Measurements from ENCODE around the gene PRR20A.
"Not testable (repeated sequence)": the region's sequence is repeated elsewhere in the genome, so short reads cannot be mapped to it uniquely, and the experiment has no call there.

The PRR20A gene

GRCh38 chr13:57140235-57140968 is at the start of gene PRR20A:
PRR20A (plus strand) TSS chr13:57140918; CDS start chr13:57141305, 387 bp downstream.
- not testable (repeated sequence) for DNase-seq (ENCODE audit: low read depth in 2 of 2); H3K4me3 ChIP-seq (replicated peaks in 1 of 2; ENCODE audit: low read depth in 2 of 2, low read length in 2 of 2)

- TF ChIP-seq CTCF (IDR thresholded peaks at IDR 0.05; ENCODE audit: low read depth, low read length) = no peak
- H3K4me3 ChIP-seq (replicated peaks in 1 of 2; ENCODE audit: low read depth in 2 of 2, low read length in 2 of 2) = no peak overlapping the region
- no peak for DNase-seq (ENCODE audit: low read depth in 2 of 2)
These were observed 25.8 kb upstream of the PRR20A start for GRCh38 chr13:57114945-57115344.

- no peak overlapping the region for H3K4me3 ChIP-seq (replicated peaks in 1 of 2; ENCODE audit: low read depth in 2 of 2, low read length in 2 of 2)
- no peak for TF ChIP-seq CTCF (IDR thresholded peaks at IDR 0.05; ENCODE audit: low read depth, low read length)
- peak; percentile 0 to 8 for DNase-seq (ENCODE audit: low read depth in 2 of 2)
These were observed 17.0 kb upstream of the PRR20A start for GRCh38 chr13:57123681-57124080.

- DNase-seq (ENCODE audit: low read depth in 2 of 2) = no peak
- no peak overlapping the region for H3K4me3 ChIP-seq (replicated peaks in 1 of 2; ENCODE audit: low read depth in 2 of 2, low read length in 2 of 2)
These were observed 11.8 kb upstream of the PRR20A start for GRCh38 chr13:57128909-57129308.

GRCh38 chr13:57136093-57136492 is 4.6 kb upstream of the PRR20A start:
- no peak for TF ChIP-seq CTCF (IDR thresholded peaks at IDR 0.05; ENCODE audit: low read depth, low read length)
- H3K4me3 ChIP-seq (replicated peaks in 1 of 2; ENCODE audit: low read depth in 2 of 2, low read length in 2 of 2) = no peak overlapping the region
- no peak for DNase-seq (ENCODE audit: low read depth in 2 of 2)

More at GRCh38 chr13:57128909-57129308, 11.8 kb upstream of the PRR20A start:
- no peak for TF ChIP-seq CTCF (IDR thresholded peaks at IDR 0.05; ENCODE audit: low read depth, low read length)

GRCh38 chr13:57137585-57137984 is 3.1 kb upstream of the PRR20A start:
- DNase-seq (ENCODE audit: low read depth in 2 of 2) = no peak
- H3K4me3 ChIP-seq (replicated peaks in 1 of 2; ENCODE audit: low read depth in 2 of 2, low read length in 2 of 2) = no peak overlapping the region
- TF ChIP-seq CTCF (IDR thresholded peaks at IDR 0.05; ENCODE audit: low read depth, low read length) = no peak

GRCh38 chr13:57138988-57139387 is 1.7 kb upstream of the PRR20A start:
- H3K4me3 ChIP-seq (replicated peaks in 1 of 2; ENCODE audit: low read depth in 2 of 2, low read length in 2 of 2) = no peak overlapping the region
- TF ChIP-seq CTCF (IDR thresholded peaks at IDR 0.05; ENCODE audit: low read depth, low read length) = no peak
- no peak for DNase-seq (ENCODE audit: low read depth in 2 of 2)

GRCh38 chr13:57139781-57140180 is 937 bp upstream of the PRR20A start:
- not testable (repeated sequence) for DNase-seq (ENCODE audit: low read depth in 2 of 2); H3K4me3 ChIP-seq (replicated peaks in 1 of 2; ENCODE audit: low read depth in 2 of 2, low read length in 2 of 2)

- not testable (repeated sequence) for H3K4me3 ChIP-seq (replicated peaks in 1 of 2; ENCODE audit: low read depth in 2 of 2, low read length in 2 of 2); DNase-seq (ENCODE audit: low read depth in 2 of 2)
These were observed 6.5 kb downstream of the PRR20A start, which contains the start of gene PRR20B for GRCh38 chr13:57147188-57147587. PRR20B (plus strand) TSS chr13:57147488; CDS start chr13:57147875, 387 bp downstream.

- not testable (repeated sequence) for DNase-seq (ENCODE audit: low read depth in 2 of 2); H3K4me3 ChIP-seq (replicated peaks in 1 of 2; ENCODE audit: low read depth in 2 of 2, low read length in 2 of 2)
These were observed 7.4 kb downstream of the PRR20A start for GRCh38 chr13:57148106-57148505.

GRCh38 chr13:57153761-57154160 is 13.0 kb downstream of the PRR20A start, which contains the start of gene PRR20C:
PRR20C (plus strand) TSS chr13:57154061; CDS start chr13:57154448, 387 bp downstream.
- not testable (repeated sequence) for DNase-seq (ENCODE audit: low read depth in 2 of 2); H3K4me3 ChIP-seq (replicated peaks in 1 of 2; ENCODE audit: low read depth in 2 of 2, low read length in 2 of 2)
